ENCODE data around the gene PPP2CA.
"Not testable (repeated sequence)": the region's sequence is repeated elsewhere in the genome, so short reads cannot be mapped to it uniquely, and the experiment has no call there.

The PPP2CA gene

DNA sequence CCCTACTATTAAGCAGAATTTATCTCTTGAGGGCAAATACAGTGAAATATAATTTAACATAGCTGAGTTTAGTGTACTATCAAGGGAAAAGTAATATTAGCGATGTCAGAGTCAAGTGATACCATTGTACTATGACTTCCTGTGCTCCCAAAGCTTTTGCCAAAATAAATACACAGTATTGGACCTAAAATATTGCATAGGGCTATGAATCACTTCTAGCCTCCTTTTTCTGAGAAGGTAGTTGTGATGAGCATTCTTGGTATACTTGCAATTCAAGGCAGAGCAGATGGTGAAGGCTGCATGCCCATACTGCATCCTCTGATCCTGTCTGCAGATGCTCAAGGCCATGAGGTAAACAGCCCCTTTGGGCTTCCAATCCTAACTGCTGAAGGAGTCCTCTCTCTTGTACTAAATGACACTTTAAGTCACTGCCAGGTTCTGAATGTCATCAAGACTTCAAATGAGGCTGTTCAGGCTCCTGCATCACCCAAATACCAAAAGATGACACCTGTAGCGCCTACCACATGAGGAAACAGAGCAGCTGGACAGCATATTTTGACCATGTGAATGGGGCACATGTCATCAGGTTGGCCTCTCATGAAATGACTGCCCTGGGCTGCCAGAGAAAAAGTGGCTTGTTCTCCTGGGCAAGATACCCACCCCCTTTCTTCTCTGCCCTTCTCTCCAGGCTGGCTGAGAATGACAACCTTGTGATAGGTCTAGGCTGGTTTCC is 29.7 kb upstream of the PPP2CA start:
- Histone ChIP-seq H3K9ac (ENCODE audit: low read length) (no peak overlapping the region), H3K27ac (ENCODE audit: low read depth, low read length) (no peak overlapping the region), H3K36me3 (ENCODE audit: control insufficient read depth, insufficient read depth, low read length) (no peaks in the 10 kb centered on the region)

DNA sequence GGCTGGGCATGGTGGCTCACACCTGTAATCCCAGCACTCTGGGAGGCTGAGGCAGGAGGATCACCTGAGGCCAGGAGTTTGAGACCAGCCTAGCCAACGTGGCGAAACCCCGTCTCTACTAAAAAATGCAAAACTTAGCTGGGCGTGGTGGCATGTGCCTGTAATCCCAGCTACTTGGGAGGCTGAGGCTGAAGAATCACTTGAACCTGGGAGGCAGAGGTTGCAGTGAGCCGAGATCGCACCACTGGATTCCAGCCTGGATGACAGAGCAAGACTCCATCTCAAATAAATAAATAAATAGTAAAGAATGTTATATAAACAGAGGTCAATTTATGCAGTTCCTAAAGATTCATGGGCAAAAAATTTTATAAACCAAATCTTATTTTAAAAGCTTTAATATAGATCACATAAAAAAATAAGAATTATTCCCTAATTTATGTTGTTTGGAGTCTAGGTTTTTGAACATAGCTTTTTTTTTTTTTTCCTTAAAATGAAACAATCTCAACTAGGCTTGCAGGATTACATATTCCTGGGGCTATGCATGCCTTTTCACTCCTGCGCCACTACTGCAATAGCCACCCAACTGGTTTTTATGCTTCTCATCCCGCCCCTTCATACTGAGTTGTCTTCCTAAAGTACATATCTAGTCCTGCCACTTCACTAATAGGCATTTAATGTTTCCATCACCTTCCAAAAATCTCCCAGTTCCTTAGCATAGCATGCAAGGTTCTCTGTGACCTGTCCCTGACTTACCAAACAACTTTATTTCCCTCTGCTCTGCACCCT is 27.7 kb upstream of the PPP2CA start:
- not testable (repeated sequence) for H3K36me3 ChIP-seq (ENCODE audit: control insufficient read depth, insufficient read depth, low read length); H3K9ac ChIP-seq (ENCODE audit: low read length); H3K27ac ChIP-seq (ENCODE audit: low read depth, low read length); H3K27me3 ChIP-seq (ENCODE audit: control insufficient read depth, insufficient read depth, low read length); H3K9me3 ChIP-seq (ENCODE audit: control insufficient read depth, insufficient read depth, low read depth, low read length); H3K4me3 ChIP-seq (ENCODE audit: low read depth, low read length); H3K4me1 ChIP-seq (ENCODE audit: control insufficient read depth, insufficient read depth, low read length)

More for the DNA sequence above, 29.7 kb upstream of the PPP2CA start:
- Histone ChIP-seq H3K9me3 (ENCODE audit: control insufficient read depth, insufficient read depth, low read depth, low read length) (no peaks in the 10 kb centered on the region), H3K27me3 (ENCODE audit: control insufficient read depth, insufficient read depth, low read length) (no peaks in the 10 kb centered on the region), H3K4me3 (ENCODE audit: low read depth, low read length) (no peak overlapping the region), H3K4me1 (ENCODE audit: control insufficient read depth, insufficient read depth, low read length) (no peaks in the 10 kb centered on the region)

DNA sequence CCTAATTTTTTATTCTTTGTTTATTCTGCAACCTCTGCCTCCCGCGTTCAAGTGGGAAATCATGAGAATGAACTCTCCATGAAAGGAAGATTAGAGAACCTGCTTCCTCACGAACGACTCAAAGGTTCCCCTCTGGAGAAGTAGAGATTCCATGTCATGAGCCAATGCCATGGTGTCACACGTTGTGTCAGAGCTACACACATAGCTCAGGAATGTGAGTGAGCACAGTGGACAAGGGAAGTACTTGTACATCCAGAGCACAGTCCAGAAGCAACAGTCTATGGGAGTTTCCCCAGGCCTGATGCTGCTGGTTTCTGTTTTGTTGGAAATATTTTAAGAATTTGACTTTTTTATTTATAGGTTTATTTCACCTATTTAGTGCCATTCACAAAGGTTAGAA is 26.8 kb upstream of the PPP2CA start:
- no peak overlapping the region for H3K27ac ChIP-seq (ENCODE audit: low read depth, low read length)
- no peak overlapping the region for H3K4me3 ChIP-seq (ENCODE audit: low read depth, low read length)
- no peaks in the 10 kb centered on the region for H3K9me3 ChIP-seq (ENCODE audit: control insufficient read depth, insufficient read depth, low read depth, low read length)
- H3K9ac ChIP-seq (ENCODE audit: low read length) = no peak overlapping the region
- H3K4me1 ChIP-seq (ENCODE audit: control insufficient read depth, insufficient read depth, low read length) = peaks cover 4% of the 10 kb centered on the region
- H3K36me3 ChIP-seq (ENCODE audit: control insufficient read depth, insufficient read depth, low read length) = no peaks in the 10 kb centered on the region
- H3K27me3 ChIP-seq (ENCODE audit: control insufficient read depth, insufficient read depth, low read length) = no peaks in the 10 kb centered on the region

- Histone ChIP-seq H3K27me3 (ENCODE audit: control insufficient read depth, insufficient read depth, low read length) (no peaks in the 10 kb centered on the region), H3K4me1 (ENCODE audit: control insufficient read depth, insufficient read depth, low read length) (peaks cover 15% of the 10 kb centered on the region), H3K36me3 (ENCODE audit: control insufficient read depth, insufficient read depth, low read length) (no peaks in the 10 kb centered on the region), H3K9me3 (ENCODE audit: control insufficient read depth, insufficient read depth, low read depth, low read length) (no peaks in the 10 kb centered on the region), H3K9ac (ENCODE audit: low read length) (no peak overlapping the region), H3K27ac (ENCODE audit: low read depth, low read length) (no peak overlapping the region), H3K4me3 (ENCODE audit: low read depth, low read length) (no peak overlapping the region)
Measured at GRCh38 chr5:134250949-134251348, 25.1 kb upstream of the PPP2CA start.

DNA sequence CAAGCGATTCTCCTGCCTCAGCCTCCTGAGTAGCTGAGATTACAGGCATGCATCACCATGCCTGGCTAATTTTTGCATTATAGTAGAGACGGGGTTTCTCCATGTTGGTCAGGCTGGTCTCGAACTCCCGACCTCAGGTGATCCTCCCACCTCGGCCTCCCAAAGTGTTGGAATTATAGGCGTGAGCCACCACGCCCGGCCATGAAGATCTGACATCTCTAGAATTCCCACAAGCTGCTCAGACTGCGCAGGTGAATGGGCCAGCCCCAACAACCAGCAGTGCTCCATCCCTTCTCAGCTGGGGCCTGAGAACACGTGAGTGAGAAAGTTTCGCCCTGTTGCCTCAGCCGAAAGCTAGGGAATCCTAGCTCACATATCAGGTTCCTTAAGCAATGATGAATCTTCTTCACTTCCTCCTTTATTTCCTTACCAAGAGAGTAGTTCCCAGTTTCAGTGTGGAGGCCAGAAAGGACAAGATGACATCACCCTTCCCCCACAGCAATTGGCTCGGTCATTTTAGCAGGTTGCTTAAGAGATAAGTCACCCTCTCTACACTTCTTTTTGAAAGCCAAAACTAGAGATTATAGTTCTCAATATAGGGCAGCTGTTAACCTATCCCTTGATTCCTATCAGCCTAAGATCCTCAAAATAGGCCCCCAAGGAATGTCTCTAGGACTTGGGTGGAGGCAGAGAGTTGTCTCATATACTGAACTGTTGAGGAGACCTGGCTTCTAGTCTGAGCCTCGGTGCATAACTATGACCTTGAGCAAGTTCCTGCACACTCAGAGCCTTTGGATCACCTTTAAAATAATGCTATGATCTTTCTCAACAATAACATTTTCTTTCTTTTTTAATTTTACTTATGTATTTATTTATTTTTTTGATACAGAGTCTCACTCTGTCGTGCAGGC is 23.9 kb upstream of the PPP2CA start:
- no peak overlapping the region for H3K9ac ChIP-seq (ENCODE audit: low read length)

GRCh38 chr5:134248256-134248655 is 22.4 kb upstream of the PPP2CA start:
- Histone ChIP-seq H3K36me3 (ENCODE audit: control insufficient read depth, insufficient read depth, low read length) (no peaks in the 10 kb centered on the region), H3K4me3 (ENCODE audit: low read depth, low read length) (no peak overlapping the region), H3K27me3 (ENCODE audit: control insufficient read depth, insufficient read depth, low read length) (no peaks in the 10 kb centered on the region), H3K9ac (ENCODE audit: low read length) (no peak overlapping the region), H3K4me1 (ENCODE audit: control insufficient read depth, insufficient read depth, low read length) (peaks cover 27% of the 10 kb centered on the region), H3K9me3 (ENCODE audit: control insufficient read depth, insufficient read depth, low read depth, low read length) (no peaks in the 10 kb centered on the region), H3K27ac (ENCODE audit: low read depth, low read length) (no peak overlapping the region)

More for the DNA sequence above, 23.9 kb upstream of the PPP2CA start:
- no peaks in the 10 kb centered on the region for H3K36me3 ChIP-seq (ENCODE audit: control insufficient read depth, insufficient read depth, low read length)
- H3K27ac ChIP-seq (ENCODE audit: low read depth, low read length) = no peak overlapping the region
- H3K4me3 ChIP-seq (ENCODE audit: low read depth, low read length) = no peak overlapping the region
- H3K27me3 ChIP-seq (ENCODE audit: control insufficient read depth, insufficient read depth, low read length) = no peaks in the 10 kb centered on the region
- H3K4me1 ChIP-seq (ENCODE audit: control insufficient read depth, insufficient read depth, low read length) = peaks cover 24% of the 10 kb centered on the region
- H3K9me3 ChIP-seq (ENCODE audit: control insufficient read depth, insufficient read depth, low read depth, low read length) = no peaks in the 10 kb centered on the region

DNA sequence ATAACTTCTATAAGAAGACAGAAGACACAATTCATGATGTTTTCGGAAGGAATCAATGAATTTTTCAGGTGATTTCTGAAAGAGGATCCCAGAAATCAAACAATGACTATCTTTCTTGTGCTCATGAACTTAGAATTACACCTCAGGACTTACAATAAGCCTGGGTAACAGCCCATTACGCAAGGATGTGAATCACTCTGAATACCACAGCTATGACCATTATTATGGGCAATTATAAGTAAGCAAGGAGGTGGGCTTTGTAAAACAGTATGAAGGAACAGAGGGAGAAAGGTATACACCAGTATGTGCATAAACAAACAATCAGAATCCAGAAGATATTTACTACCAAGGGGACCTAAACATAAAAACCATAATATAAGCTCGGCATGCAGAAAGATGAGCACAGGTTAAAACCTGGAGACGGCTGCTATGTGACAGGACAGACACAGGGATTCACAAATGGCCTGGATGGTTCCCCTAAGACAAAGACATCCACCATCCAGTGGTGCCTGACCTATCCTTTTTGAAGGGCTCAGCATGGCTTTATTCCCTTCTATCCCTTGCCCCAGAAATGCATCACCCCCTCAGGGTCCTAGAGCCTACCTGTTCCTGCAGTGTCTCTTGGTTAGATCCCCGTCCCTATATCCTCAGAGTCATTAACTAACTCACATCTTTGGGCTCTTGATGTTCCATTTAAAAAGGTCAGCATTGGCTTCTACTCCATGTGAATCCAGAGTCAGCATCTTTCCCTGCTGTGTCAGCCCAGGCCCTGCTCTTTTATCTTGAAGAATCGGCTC is 21.8 kb upstream of the PPP2CA start:
- H3K9me3 ChIP-seq (ENCODE audit: control insufficient read depth, insufficient read depth, low read depth, low read length) = no peaks in the 10 kb centered on the region
- H3K9ac ChIP-seq (ENCODE audit: low read length) = no peak overlapping the region
- H3K4me1 ChIP-seq (ENCODE audit: control insufficient read depth, insufficient read depth, low read length) = peaks cover 27% of the 10 kb centered on the region
- H3K27me3 ChIP-seq (ENCODE audit: control insufficient read depth, insufficient read depth, low read length) = no peaks in the 10 kb centered on the region
- no peaks in the 10 kb centered on the region for H3K36me3 ChIP-seq (ENCODE audit: control insufficient read depth, insufficient read depth, low read length)
- H3K4me3 ChIP-seq (ENCODE audit: low read depth, low read length) = no peak overlapping the region
- no peak overlapping the region for H3K27ac ChIP-seq (ENCODE audit: low read depth, low read length)

DNA sequence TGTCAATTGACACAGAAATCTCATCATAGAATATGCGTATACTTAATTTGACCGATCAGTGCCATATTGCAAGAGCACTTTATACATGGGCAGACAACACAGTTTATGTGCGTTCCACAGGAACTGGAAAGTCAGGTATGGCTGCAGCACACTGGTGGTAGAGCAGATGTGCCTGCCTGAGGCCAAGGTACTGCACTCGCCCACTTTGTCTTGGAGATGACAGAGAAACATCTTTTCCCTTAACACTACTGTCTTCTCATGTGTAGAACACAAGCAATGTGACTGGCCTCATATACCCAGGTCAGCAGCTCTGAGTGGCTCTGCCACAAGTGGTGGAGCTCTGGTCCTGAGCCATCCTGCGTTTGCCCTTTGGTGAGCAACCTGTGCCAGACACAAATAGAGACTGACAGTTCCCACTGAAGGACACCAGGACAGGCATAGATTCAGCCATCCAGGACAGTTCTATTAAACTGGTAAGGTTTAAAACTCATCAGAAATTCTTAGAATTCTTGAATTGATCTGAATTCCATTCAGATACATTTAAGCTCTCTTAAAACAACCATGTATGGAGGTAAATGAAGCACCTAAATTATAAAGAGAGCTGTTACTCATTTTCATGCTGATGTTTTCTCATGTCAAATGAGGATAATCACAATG is 21.0 kb upstream of the PPP2CA start:
- H3K27me3 ChIP-seq (ENCODE audit: control insufficient read depth, insufficient read depth, low read length) = no peaks in the 10 kb centered on the region
- no peaks in the 10 kb centered on the region for H3K36me3 ChIP-seq (ENCODE audit: control insufficient read depth, insufficient read depth, low read length)
- H3K4me1 ChIP-seq (ENCODE audit: control insufficient read depth, insufficient read depth, low read length) = peaks cover 27% of the 10 kb centered on the region
- no peak overlapping the region for H3K9ac ChIP-seq (ENCODE audit: low read length)
- no peak overlapping the region for H3K27ac ChIP-seq (ENCODE audit: low read depth, low read length)
- no peaks in the 10 kb centered on the region for H3K9me3 ChIP-seq (ENCODE audit: control insufficient read depth, insufficient read depth, low read depth, low read length)
- H3K4me3 ChIP-seq (ENCODE audit: low read depth, low read length) = no peak overlapping the region

GRCh38 chr5:134245692-134246091 is 19.8 kb upstream of the PPP2CA start:
- no peak overlapping the region for H3K9ac ChIP-seq (ENCODE audit: low read length)
- H3K27ac ChIP-seq (ENCODE audit: low read depth, low read length) = no peak overlapping the region
- no peaks in the 10 kb centered on the region for H3K9me3 ChIP-seq (ENCODE audit: control insufficient read depth, insufficient read depth, low read depth, low read length)
- no peaks in the 10 kb centered on the region for H3K27me3 ChIP-seq (ENCODE audit: control insufficient read depth, insufficient read depth, low read length)
- H3K4me1 ChIP-seq (ENCODE audit: control insufficient read depth, insufficient read depth, low read length) = peaks cover 31% of the 10 kb centered on the region
- H3K4me3 ChIP-seq (ENCODE audit: low read depth, low read length) = no peak overlapping the region
- no peaks in the 10 kb centered on the region for H3K36me3 ChIP-seq (ENCODE audit: control insufficient read depth, insufficient read depth, low read length)

DNA sequence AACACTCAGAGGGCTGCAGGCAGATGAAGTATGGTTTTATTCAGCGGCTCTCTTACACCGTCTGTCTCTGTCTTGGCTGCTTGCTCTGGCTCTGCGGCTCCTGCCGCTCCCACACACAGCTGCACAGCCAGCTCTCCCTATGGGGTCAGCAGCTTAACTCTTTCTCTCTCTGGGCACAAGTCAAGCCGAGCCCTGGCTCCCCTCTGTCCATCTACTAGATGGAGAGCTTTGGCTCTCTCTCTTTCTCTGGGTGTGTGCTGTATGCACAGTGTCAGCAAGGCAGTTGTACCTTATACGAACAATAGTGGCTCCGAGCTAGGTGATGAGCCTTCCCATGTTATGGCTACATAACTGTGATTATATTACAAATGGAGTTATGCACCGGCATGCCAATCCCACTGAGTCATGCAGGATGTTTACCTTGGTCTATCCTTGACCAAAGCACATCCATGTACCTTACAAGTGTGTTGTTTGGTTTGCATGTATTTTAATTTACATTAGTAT is 19.3 kb upstream of the PPP2CA start:
- Histone ChIP-seq H3K4me3 (ENCODE audit: low read depth, low read length) (no peak overlapping the region), H3K9ac (ENCODE audit: low read length) (no peak overlapping the region), H3K27ac (ENCODE audit: low read depth, low read length) (no peak overlapping the region), H3K9me3 (ENCODE audit: control insufficient read depth, insufficient read depth, low read depth, low read length) (no peaks in the 10 kb centered on the region), H3K4me1 (ENCODE audit: control insufficient read depth, insufficient read depth, low read length) (peaks cover 37% of the 10 kb centered on the region), H3K36me3 (ENCODE audit: control insufficient read depth, insufficient read depth, low read length) (no peaks in the 10 kb centered on the region), H3K27me3 (ENCODE audit: control insufficient read depth, insufficient read depth, low read length) (no peaks in the 10 kb centered on the region)
